ENCODE data around the gene PRKAG2.

PRKAG2 gene

GRCh38 chr7:151676759-151677158 is 200.2 kb downstream of the PRKAG2 start:
- CTCF ChIA-PET = no interaction called here
- DNase-seq (ENCODE audit: low spot score) = no peak
- no peak overlapping the region for H3K27ac ChIP-seq
- TF ChIP-seq CTCF (conservative IDR thresholded peaks at IDR 0.05; ENCODE audit: low read depth) = no peak
- POLR2A ChIA-PET (ENCODE audit: low non-redundant PET) = no interaction called here

- TF ChIP-seq CTCF (conservative IDR thresholded peaks at IDR 0.05; ENCODE audit: low read depth) = no peak
- no peak overlapping the region for H3K27ac ChIP-seq
- CTCF ChIA-PET = interaction anchor here (0.6 kb wide), 1 partner anchor 22 kb away, joined by 5 read pairs; no protein-coding TSS in a partner anchor
- DNase-seq (ENCODE audit: low spot score) = no peak
- POLR2A ChIA-PET (ENCODE audit: low non-redundant PET) = no interaction called here
Measured at GRCh38 chr7:151675196-151675920, 201.6 kb downstream of the PRKAG2 start.

- DNase-seq (ENCODE audit: low spot score) = no peak
- no peak overlapping the region for H3K27ac ChIP-seq
- ChIA-PET CTCF (interaction anchor here (0.6 kb wide), 1 partner anchor 23 kb away, joined by 5 read pairs; no protein-coding TSS in a partner anchor), POLR2A (ENCODE audit: low non-redundant PET) (no interaction called here)
- no peak for TF ChIP-seq CTCF (conservative IDR thresholded peaks at IDR 0.05; ENCODE audit: low read depth)
Measured at GRCh38 chr7:151674161-151674920, 202.6 kb downstream of the PRKAG2 start.

- CTCF ChIA-PET = no interaction called here
- TF ChIP-seq CTCF (conservative IDR thresholded peaks at IDR 0.05; ENCODE audit: low read depth) = no peak
- DNase-seq (ENCODE audit: low spot score) = no peak
- POLR2A ChIA-PET (ENCODE audit: low non-redundant PET) = no interaction called here
- no peak overlapping the region for H3K27ac ChIP-seq
Measured at GRCh38 chr7:151673216-151673615, 203.7 kb downstream of the PRKAG2 start.

- POLR2A ChIA-PET (ENCODE audit: low non-redundant PET) = no interaction called here
- CTCF ChIA-PET = no interaction called here
- no peak for TF ChIP-seq CTCF (conservative IDR thresholded peaks at IDR 0.05; ENCODE audit: low read depth)
Measured at GRCh38 chr7:151672716-151673115, 204.2 kb downstream of the PRKAG2 start.

GRCh38 chr7:151671514-151671913 is 205.4 kb downstream of the PRKAG2 start:
- no peak overlapping the region for H3K27ac ChIP-seq
- no peak for DNase-seq (ENCODE audit: low spot score)
- CTCF ChIA-PET = no interaction called here
- no peak for TF ChIP-seq CTCF (conservative IDR thresholded peaks at IDR 0.05; ENCODE audit: low read depth)
- POLR2A ChIA-PET (ENCODE audit: low non-redundant PET) = no interaction called here

More at GRCh38 chr7:151672716-151673115, 204.2 kb downstream of the PRKAG2 start:
- DNase-seq (ENCODE audit: low spot score) = no peak
- H3K27ac ChIP-seq = no peak overlapping the region

Measured in RWPE1 (cell line).